ENCODE data around the gene RALGAPA2.

DNA sequence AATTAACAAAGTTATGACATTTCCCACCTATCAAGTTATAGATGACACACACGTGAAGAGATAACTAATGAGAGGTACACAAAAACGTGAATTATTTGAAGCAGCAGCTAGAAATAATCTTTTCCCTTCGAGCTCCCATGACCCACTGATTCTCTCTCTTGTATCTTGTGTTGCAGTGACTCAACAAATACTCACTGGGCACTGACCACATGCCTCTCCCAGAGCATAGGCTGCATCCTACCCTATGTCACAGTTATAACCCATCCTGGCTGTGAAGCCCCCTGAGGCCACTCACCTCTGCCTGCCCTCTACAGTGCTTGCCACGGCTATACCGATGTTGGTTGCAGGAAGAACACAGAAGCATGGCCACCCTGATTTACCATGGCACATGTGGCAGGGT, 252.7 kb downstream of the RALGAPA2 start:
- TF ChIP-seq ZNF274 (IDR thresholded peaks at IDR 0.05; ENCODE audit: low read depth, low read length), result no peak
- no peak for TF ChIP-seq SUZ12 (IDR thresholded peaks at IDR 0.05; ENCODE audit: extremely low read depth, insufficient read depth, insufficient read length)

Measured in NT2/D1 (cell line).